Esophagus mucosa (tissue), 1 donor: ENCODE results near the gene KNDC1. TPM values are rescaled to one million over a fixed set of nuclear protein-coding genes. Genes with fewer than 3 reads are reported as not detected.
A peak's percentile ranks its signal among the peaks of the same experiment; 100 is the strongest.
"Not testable (repeated sequence)": the region's sequence is repeated elsewhere in the genome, so short reads cannot be mapped to it uniquely, and the experiment has no call there.

Experiments used
- ATAC-seq: fragments of 200-7000 bp; cut with Tn5 transposase; one replicate; pipeline ENCODE4 v1.9.1; 2020
- total RNA-seq: library from RNA; stranded (reverse); gene quantifications from one replicate; pipeline ENCODE4 v1.2.4, GENCODE V29; 2023
- donor health status: DM: yes; HTN: yes; CAD: no.

KNDC1 gene
- total RNA-seq, 1 donor from 2014 or later = 3.8 TPM

DNA sequence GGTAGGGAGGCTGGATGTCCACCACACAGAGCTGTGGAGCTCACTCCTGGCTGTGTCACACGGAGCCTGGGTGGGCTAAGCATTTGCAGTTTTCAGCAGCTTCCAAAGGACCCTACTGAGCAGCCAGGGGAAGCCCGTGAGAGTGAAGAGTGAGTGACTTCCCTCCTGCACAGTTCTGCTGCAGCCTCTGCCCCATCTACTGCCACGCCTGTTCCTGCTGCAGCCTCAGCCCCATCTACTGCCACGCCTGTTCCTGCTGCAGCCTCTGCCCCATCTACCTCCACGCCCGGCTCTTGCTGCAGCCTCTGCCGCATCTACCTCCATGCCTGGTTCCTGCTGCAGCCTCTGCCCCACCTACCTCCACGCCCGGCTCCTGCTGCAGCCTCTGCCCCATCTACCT lies 104.4 kb downstream of the KNDC1 start:
- ATAC-seq = no peak

DNA sequence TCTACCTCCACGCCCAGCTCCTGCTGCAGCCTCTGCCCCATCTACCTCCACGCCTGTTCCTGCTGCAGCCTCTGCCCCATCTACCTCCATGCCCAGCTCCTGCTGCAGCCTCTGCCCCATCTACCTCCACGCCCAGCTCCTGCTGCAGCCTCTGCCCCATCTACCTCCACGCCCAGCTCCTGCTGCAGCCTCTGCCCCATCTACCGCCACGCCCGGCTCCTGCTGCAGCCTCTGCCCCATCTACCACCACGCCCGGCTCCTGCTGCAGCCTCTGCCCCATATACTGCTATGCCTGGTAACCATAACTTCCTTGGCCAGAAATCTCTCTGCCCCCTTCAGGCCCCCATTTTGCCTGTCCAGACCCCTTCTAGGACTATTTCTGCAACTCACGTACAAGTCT lies 105.0 kb downstream of the KNDC1 start:
- ATAC-seq = not testable (repeated sequence)

DNA sequence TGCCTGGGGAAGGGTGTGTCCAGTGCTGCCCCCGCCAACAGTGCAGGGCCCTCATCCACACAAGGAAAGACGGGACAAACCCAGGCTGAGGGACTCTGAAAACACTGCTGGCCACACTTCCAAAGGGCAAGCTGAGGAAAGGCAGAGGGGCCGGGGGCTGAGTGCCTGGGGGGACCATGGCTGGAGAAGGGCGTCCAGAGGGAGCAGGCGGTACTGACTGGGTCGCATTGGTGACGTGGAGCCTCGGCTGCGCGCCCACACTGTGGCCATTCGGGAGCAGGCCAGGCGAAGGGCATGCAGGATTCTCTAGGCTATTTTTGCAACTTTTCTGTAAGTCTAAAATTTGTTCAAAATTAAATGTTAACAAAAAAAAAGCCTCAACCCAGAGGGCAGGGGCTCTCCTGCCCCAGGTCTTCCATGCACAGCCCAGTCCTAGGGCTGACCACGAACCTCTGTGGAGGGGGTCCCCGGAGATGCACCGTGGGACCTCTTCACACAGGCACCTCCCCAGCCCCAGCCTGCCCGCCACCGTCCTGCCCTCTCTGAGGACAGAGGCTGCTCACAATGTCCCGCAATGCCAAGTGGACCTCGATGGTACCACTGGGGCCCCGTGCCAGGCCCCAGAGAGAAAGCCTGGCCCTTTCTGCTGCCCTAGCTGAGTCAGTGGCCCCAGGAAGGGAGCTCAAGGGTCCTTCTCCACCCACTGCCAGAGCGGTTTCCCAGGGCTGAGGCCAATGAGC lies 106.2 kb downstream of the KNDC1 start:
- no peak for ATAC-seq

DNA sequence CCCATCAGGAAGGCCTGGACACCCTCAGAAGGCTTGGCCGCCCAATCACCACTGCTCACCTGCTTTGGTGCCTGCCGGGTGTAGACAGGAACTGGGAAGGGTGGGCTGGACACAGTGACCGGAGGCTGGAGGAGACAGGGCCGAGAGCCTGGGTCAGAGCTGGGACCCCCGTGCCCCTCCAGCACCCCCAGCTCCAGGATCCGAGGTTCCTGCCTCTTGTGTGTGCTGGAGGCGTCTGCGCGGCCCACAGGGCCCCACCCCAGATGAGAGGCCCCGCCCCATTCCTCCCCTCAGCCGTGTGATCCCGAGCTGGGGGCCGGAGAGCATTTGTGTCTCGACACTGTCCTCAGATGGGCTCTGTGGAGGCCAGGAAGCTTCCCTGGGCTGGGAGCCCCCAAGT lies 107.3 kb downstream of the KNDC1 start:
- ATAC-seq = no peak

DNA sequence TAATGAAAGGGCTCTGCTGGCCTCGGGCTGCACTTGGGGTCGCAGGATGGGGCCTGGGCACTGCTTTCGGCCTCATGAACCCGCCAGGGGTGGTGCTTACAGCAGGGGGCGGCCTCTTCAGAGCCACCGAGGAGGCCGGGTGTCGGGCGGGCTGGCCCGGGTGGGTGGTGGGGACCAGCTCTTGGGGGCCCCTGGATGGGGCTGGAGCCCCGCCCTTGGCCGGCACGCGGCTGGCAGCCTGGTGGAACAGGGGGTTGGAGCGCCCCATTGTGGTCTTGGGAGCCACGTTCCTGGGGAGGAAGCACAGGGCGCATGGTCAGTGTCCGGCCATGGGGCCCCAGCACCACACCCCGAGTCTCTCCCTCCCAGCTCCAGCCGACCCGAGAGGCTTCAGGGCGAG lies 107.8 kb downstream of the KNDC1 start:
- no peak for ATAC-seq

DNA sequence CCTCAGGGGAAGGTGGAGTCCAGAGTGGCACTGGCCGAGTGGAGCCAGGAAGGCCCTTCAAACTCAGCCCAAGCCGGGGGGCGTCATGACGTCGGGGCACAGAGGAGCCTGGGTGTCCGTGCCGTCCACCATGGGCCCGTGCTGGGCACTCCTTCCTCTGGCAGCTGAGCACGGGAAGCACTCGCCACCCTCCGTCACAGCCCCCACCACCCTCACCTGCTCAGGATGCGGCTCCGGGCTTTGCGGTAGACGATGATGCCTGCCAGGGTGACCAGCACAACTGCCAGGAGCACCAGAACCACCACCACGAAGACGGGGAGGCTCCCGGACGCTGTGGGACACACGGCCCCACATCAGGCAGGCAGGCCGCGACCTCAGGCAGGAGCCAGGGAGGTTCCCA lies 108.5 kb downstream of the KNDC1 start:
- ATAC-seq = no peak

DNA sequence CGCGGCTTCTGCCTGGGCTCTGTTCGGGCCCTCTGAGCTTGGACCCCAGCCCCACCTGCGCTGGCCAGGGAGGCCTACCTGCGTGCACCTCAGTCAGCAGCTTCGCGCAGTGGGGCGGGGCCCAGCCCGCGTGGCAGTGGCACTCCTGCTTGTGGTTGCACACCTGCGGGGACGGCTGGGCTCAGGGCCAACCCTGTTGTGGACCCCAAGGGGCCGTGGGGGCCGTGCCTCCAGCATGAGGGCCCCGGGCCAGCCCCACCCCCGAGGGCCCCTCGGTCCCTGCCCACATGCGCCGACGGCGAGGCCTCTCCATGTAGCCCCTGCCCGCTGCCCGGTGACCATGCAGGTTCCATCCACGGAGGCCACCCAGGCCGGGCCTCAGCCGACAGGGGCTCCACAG lies 109.3 kb downstream of the KNDC1 start:
- ATAC-seq = no peak

DNA sequence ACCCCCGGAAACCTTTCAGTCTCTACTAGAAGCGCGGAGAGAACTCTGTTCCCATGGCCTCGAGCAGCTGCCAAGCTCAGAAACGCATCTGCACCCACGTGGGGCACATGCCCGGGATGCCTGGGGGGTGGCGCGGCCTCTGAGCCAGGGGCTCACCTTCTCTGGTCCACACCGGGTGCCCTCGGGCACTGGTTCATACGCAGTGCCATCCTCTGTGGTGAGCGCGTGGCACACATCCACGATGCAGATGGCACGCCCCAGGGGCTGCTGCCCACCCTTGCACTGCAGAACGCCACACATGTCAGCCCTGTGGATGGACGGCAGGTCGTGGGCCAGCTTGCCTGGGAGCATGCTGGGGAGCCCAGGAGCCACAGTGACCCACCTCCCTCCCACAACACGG lies 110.2 kb downstream of the KNDC1 start:
- ATAC-seq = no peak

DNA sequence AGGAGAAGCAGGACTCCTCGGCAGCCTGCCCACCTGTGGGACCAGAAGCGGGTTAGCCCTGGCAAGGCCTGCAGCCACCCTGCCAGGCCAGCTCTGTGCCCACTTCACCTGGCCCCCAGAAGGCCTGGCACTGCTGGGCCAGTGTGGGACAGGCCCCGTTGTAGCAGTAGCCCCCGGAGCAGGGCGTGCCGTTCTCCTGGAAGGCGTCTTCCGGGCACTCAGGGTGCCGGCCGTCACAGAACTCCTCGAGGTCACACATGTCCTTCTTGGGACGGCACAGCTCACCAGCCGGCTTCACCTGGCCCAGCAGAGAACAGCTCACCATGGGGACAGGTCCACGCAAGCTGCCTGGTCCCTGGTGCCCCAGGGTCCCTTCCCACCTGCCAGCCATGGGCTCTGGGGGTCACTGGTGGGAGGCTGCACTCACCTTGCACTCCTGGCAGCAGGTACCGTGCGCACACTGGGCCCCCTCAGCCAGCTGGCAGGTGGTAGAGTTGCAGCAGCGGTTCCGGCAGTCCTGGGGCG lies 110.8 kb downstream of the KNDC1 start:
- ATAC-seq = no peak

DNA sequence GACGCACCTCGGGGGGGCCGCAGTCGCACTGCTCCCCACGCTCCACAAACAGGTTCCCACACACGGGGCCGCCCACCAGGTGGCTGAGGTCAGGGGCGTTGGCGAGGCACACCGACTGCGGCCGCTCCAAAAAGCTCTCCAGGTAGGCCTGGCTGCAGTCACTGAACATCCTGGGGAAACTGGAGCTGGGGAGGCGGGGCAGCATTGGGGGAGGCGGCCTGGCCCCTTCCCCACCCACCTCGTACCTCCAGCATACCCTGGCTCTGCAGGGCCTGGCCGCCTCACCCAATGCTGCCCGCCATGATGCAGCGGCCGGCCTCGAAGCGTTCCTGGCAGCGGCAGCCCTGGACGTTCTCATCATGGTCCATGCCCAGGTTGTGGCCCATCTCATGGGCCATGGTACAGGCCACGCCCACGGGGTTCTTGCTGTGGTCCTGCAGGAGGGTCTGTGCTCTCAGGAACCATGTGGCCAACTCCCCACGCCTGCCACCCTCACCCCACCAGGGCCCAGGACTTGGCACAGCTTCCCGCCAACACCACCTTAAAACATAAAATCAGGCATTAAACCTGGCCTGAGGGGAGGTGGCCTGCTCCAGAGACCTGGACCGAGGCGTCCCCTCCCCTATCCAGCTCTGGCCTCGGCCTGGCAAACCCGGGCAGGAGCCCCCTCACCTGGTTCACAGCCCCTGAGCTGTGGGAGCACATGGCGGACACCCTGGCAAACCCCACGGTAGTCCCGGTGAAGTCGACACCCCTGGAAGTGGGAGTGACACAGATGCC lies 111.7 kb downstream of the KNDC1 start:
- no peak for ATAC-seq

DNA sequence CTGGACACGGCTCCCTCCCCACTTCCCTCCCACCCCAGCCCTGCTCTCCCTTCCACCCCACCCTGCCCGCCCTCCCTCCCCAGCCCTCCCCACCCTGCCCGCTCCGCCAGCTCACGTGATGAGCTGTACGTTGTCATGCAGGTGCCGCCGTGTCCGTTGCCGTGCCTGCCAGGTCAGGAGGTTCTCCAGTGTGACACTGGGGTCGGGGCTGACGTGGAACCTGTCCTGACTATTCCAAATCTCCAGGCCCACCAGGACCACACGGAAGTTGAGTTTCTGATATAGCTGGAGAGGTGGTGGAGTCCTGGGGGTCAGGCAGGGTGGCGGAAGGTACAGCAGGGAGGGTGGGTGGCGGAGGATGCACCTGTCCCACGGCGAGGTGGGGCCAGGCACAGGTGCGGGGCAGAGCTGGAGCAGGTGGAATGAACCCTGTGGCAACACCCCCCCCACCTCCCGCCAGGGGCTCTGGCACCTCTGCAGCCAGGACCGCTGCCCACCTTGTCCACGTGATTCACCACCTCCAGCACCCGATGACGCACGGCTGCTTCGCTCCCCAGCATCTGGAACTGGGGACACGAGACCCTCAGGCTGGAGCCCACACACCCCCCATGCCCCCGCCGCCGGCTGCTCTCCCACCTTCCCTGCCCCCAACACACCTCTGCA lies 112.4 kb downstream of the KNDC1 start:
- ATAC-seq = no peak

DNA sequence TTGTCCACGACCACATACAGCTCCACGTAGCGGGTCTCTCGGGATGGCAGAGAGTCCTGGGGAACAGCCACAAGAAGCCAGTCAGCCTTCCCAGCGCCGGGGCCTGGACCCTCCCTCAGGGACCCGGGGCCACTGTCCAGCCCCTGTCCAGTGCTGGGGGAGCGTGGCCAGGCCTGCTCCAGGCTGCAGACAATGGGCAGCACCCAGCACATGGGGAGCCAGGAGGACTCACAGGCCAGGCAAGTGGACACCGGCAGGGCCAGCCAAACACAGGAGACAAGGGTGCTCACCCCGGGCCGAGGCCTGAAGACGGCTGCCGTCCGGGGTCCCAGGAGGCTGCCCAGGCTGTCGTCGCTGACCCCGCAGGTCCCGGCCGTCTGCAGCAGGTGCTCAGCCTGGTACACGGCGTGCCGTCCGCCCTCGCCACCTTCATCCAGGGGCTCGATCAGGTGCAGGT lies 113.0 kb downstream of the KNDC1 start:
- ATAC-seq = no peak

DNA sequence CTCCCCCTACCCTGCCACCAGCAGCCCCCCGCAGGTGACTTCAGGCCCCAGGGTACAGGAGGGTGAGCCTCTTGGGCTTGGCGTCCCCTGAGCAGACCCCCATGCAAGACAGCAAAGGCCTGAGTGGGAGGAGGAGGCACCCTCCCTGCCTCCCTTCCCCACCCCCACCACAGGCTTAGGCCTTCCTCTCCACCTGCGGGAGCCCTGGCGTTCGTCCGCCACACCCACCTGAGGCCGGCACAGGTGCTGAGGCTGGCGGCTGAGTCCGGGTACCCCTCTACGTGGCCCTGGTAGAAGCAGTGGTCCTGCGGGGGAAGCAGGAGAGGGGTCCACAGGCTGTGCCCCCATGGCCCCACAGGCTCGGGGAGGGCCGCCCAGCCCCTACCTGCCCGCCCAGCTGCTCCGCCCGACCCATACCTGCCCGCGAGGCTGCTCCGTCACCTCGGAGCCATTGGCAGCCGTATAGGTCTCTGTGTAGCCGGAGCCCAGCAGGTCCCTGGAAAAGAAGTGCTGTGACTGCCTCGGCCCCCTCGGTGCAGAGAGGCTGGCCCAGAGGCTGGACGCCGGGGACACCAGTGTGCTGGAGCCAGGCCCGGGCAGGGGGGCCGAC lies 113.6 kb downstream of the KNDC1 start:
- no peak for ATAC-seq

DNA sequence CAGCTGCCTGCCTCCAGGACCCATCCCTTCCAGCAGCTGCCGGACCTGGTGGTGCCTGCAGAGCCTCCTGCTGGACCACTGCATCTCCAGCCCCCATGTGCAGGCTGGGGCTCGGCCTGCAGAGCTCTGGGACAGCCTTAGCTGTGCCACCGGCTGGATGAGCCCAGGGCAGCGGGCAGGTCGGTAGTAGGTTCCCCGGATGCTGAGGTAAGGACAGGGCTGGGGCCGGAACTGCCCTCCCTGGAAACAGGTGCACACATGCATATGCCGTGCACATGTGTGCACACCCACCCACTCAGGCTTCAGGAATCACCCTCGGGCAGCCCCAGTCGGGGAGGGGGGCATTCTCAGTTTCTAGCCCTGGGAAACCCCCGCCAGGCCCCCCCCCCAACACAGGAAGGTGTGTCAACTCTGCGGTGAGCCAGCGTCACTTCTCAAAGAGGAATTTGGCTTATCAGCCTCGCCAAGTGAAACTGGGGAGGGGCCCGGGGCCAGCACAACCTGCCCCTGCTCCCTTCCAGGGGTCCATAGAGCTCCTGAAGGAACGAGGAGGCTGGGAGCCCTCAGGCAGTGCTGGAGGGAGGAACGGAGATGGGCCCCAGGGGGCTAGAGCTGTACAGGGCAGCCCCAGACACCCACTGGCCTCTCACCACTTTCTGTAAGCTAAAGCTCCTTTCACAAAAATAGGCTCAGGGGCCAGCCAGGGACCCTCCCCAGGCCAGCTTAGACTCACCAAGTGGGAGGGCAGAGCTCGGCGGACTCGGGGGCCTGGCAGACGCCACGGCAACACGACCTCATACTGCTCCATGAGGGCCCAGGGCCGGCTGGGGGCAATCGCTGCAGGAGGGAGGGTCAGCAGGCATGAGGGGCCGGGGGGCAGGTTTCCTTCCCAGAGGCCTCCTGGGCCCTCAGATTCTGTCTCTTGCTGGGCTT lies 115.0 kb downstream of the KNDC1 start:
- ATAC-seq = peak; percentile 43

DNA sequence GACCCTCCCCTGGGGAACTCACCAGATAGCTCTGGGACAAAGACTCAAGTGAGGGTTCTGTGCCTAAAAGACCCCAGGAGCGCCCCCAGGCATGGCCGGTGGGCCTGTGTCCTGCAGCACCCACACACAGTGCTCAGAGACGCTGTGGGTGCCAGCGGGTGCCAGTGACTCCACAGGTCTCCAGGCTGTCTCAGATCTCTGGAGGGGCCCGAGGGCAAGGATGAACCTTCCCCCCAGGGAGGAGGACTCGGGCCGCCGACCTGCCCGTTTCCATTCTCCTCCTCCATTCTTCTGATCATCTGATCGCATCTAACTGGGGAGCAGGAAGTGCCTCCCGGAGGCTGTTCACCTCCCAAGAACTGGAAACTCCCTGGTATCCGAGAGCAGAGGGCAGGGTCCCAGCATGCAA lies 115.7 kb downstream of the KNDC1 start:
- ATAC-seq = no peak

Other genes with a start within 250 kb of the KNDC1 start
- 0.64 TPM for gene CFAP46, start 217.6 kb upstream of the KNDC1 start, total RNA-seq
- gene ADGRA1, start 72.3 kb upstream of the KNDC1 start, total RNA-seq = not detected
- not detected for gene UTF1, start 70.0 kb downstream of the KNDC1 start, total RNA-seq
- gene VENTX, start 77.6 kb downstream of the KNDC1 start, total RNA-seq = 0.12 TPM
- gene ADAM8, start 116.6 kb downstream of the KNDC1 start, total RNA-seq = 2.5 TPM
- gene TUBGCP2, start 148.7 kb downstream of the KNDC1 start, total RNA-seq = 35.8 TPM
- 34.9 TPM for gene ZNF511, start 148.7 kb downstream of the KNDC1 start, total RNA-seq
- not detected for gene CALY, start 176.7 kb downstream of the KNDC1 start, total RNA-seq
- not detected for gene PRAP1, start 187.2 kb downstream of the KNDC1 start, total RNA-seq
- 10.2 TPM for gene FUOM, start 197.8 kb downstream of the KNDC1 start, total RNA-seq
- 79.5 TPM for gene ECHS1, start 213.1 kb downstream of the KNDC1 start, total RNA-seq
- 11.3 TPM for gene PAOX, start 219.0 kb downstream of the KNDC1 start, total RNA-seq
- gene MTG1, start 233.9 kb downstream of the KNDC1 start, total RNA-seq = 35.2 TPM